Esophagus squamous epithelium (tissue), 4 donors: ENCODE measurements around the gene LTBP2.

Experiments
- CTCF ChIP-seq, 6 experiments: fragments of 450-650 bp in 4 of 6; fragments of 200-600 bp in 2 of 6; sonication (generic) in 2 of 6; IDR thresholded peaks; one replicate each; pipeline ENCODE4 v1.5.1; 2016 to 2019; ENCODE audit warnings: antibody characterized with exemption in 6 of 6, mild to moderate bottlenecking in 4 of 6, moderate library complexity in 4 of 6
- POLR2A ChIP-seq, 4 donors: fragments of 450-650 bp; IDR thresholded peaks; one replicate each; pipeline ENCODE4 v1.6.1; 2017; ENCODE audit warnings: antibody characterized with exemption in 4 of 4, mild to moderate bottlenecking in 4 of 4, moderate library complexity in 3 of 4

GRCh38 chr14:74585406-74586335, 26.4 kb downstream of the LTBP2 start:
- TF ChIP-seq CTCF (IDR thresholded peaks at IDR 0.05) (no peak), POLR2A (IDR thresholded peaks at IDR 0.05) (no peak)
